Glutamatergic neuron (in vitro differentiated cells): ENCODE results near the gene CRPPA. TPM values are rescaled to one million over a fixed set of nuclear protein-coding genes. Genes with fewer than 3 reads are reported as not detected.

Experiments used
- DNase-seq: peaks from one replicate; pipeline ENCODE4 v3.0.0; 2022
- H3K27ac Mint-ChIP-seq: one replicate; pipeline ENCODE4 v1.8.0; 2020; ENCODE audit warnings: mild to moderate bottlenecking, mixed read lengths, inconsistent platforms; ENCODE audit not compliant: unreplicated experiment
- H3K27me3 Mint-ChIP-seq: one replicate; pipeline ENCODE4 v1.8.0; 2020; ENCODE audit warnings: mild to moderate bottlenecking, moderate library complexity, mixed read lengths, inconsistent platforms; ENCODE audit not compliant: unreplicated experiment
- H3K36me3 Mint-ChIP-seq: one replicate; pipeline ENCODE4 v1.8.0; 2020; ENCODE audit warnings: mild to moderate bottlenecking, mixed read lengths, inconsistent platforms; ENCODE audit not compliant: unreplicated experiment
- H3K4me1 Mint-ChIP-seq: one replicate; pipeline ENCODE4 v1.8.0; 2020; ENCODE audit warnings: mild to moderate bottlenecking, low read depth, mixed read lengths, inconsistent platforms; ENCODE audit not compliant: unreplicated experiment
- H3K4me3 Mint-ChIP-seq: one replicate; pipeline ENCODE4 v1.8.0; 2020; ENCODE audit warnings: mild to moderate bottlenecking, mixed read lengths, inconsistent platforms; ENCODE audit not compliant: unreplicated experiment
- H3K9me3 Mint-ChIP-seq: one replicate; pipeline ENCODE4 v1.8.0; 2020; ENCODE audit warnings: mild to moderate bottlenecking, moderate library complexity, mixed read lengths, inconsistent platforms; ENCODE audit not compliant: unreplicated experiment
- CTCF ChIP-seq: fragments of 200-600 bp; sonication (generic); IDR thresholded peaks from one replicate; pipeline ENCODE4 v1.5.0; 2021; ENCODE audit not compliant: partially characterized antibody, unreplicated experiment
- total RNA-seq: library from RNA; stranded (reverse); fragmentation: NEBNext Ultra II Directional; extraction: Animal tissue kit (Norgen Biotek cat#: 25700); gene quantifications from one replicate; pipeline ENCODE4 v1.2.1, GENCODE V29; 2021; ENCODE audit not compliant: unreplicated experiment

CRPPA gene
- total RNA-seq, 1 donor from 2014 or later = 5.3 TPM

GRCh38 chr7:16420329-16420648 lies 1.0 kb downstream of the CRPPA start:
- Mint-ChIP-seq H3K4me1 (peaks cover 22% of the 10 kb centered on the region), H3K4me3 (peak overlapping the region; percentile 94), H3K27me3 (peaks cover 5% of the 10 kb centered on the region), H3K27ac (peak overlapping the region; percentile 99), H3K9me3 (peaks cover 6% of the 10 kb centered on the region), H3K36me3 (no peaks in the 10 kb centered on the region)
- DNase-seq = no peak
- no peak for TF ChIP-seq CTCF

- Mint-ChIP-seq H3K36me3 (no peaks in the 10 kb centered on the region), H3K27ac (peak overlapping the region; percentile 99)
These were observed 1.5 kb downstream of the CRPPA start for GRCh38 chr7:16419859-16420258.

GRCh38 chr7:16419126-16419525 lies 2.2 kb downstream of the CRPPA start:
- DNase-seq = no peak
- Mint-ChIP-seq H3K9me3 (peaks cover 6% of the 10 kb centered on the region), H3K4me1 (peaks cover 22% of the 10 kb centered on the region), H3K27me3 (peaks cover 5% of the 10 kb centered on the region), H3K36me3 (no peaks in the 10 kb centered on the region), H3K27ac (no peak overlapping the region), H3K4me3 (peak overlapping the region; percentile 59)
- no peak for TF ChIP-seq CTCF

More at GRCh38 chr7:16419859-16420258, 1.5 kb downstream of the CRPPA start:
- no peak for DNase-seq
- Mint-ChIP-seq H3K9me3 (peaks cover 6% of the 10 kb centered on the region), H3K4me3 (peak overlapping the region; percentile 94), H3K27me3 (peaks cover 5% of the 10 kb centered on the region), H3K4me1 (peaks cover 22% of the 10 kb centered on the region)
- no peak for TF ChIP-seq CTCF

- H3K4me1 Mint-ChIP-seq = peaks cover 22% of the 10 kb centered on the region
- peaks cover 6% of the 10 kb centered on the region for H3K9me3 Mint-ChIP-seq
These were observed 3.4 kb downstream of the CRPPA start for GRCh38 chr7:16417906-16418305.

More at GRCh38 chr7:16417906-16418305, 3.4 kb downstream of the CRPPA start:
- H3K27me3 Mint-ChIP-seq = peaks cover 5% of the 10 kb centered on the region
- no peak overlapping the region for H3K4me3 Mint-ChIP-seq
- no peak overlapping the region for H3K27ac Mint-ChIP-seq
- no peak for DNase-seq
- no peaks in the 10 kb centered on the region for H3K36me3 Mint-ChIP-seq
- no peak for TF ChIP-seq CTCF
